GM18526 (cell line): ENCODE measurements around the gene LPCAT1.

Source experiments
- POLR2A ChIP-seq: IDR thresholded peaks from 3 replicates; pipeline ENCODE4 v1.6.1; 2011; ENCODE audit not compliant: insufficient read length; ENCODE audit errors: extremely low read depth

LPCAT1 gene

GRCh38 chr5:1546556-1546955 lies 22.8 kb upstream of the LPCAT1 start:
- no peak for TF ChIP-seq POLR2A

- TF ChIP-seq POLR2A = no peak
Measured at GRCh38 chr5:1545805-1546355, 22.1 kb upstream of the LPCAT1 start.

GRCh38 chr5:1545126-1545804 lies 21.5 kb upstream of the LPCAT1 start:
- TF ChIP-seq POLR2A = no peak

GRCh38 chr5:1544294-1544961 lies 20.7 kb upstream of the LPCAT1 start:
- no peak for TF ChIP-seq POLR2A

GRCh38 chr5:1543398-1544293 lies 19.9 kb upstream of the LPCAT1 start:
- no peak for TF ChIP-seq POLR2A

- TF ChIP-seq POLR2A = no peak
Measured at GRCh38 chr5:1542781-1543180, 19.0 kb upstream of the LPCAT1 start.

GRCh38 chr5:1541702-1542400 lies 18.1 kb upstream of the LPCAT1 start:
- TF ChIP-seq POLR2A = no peak

- TF ChIP-seq POLR2A = no peak
Measured at GRCh38 chr5:1540831-1541701, 17.3 kb upstream of the LPCAT1 start.

GRCh38 chr5:1540166-1540565 lies 16.4 kb upstream of the LPCAT1 start:
- no peak for TF ChIP-seq POLR2A

- no peak for TF ChIP-seq POLR2A
Measured at GRCh38 chr5:1538741-1539392, 15.1 kb upstream of the LPCAT1 start.

GRCh38 chr5:1538276-1538675 lies 14.5 kb upstream of the LPCAT1 start:
- no peak for TF ChIP-seq POLR2A

- TF ChIP-seq POLR2A = no peak
Measured at GRCh38 chr5:1537603-1538154, 13.9 kb upstream of the LPCAT1 start.

GRCh38 chr5:1536871-1537602 lies 13.3 kb upstream of the LPCAT1 start:
- TF ChIP-seq POLR2A = no peak
